Type B pancreatic cell (in vitro differentiated cells): ENCODE measurements around the gene PDCD10. TPM values are rescaled to one million over a fixed set of nuclear protein-coding genes. Genes with fewer than 3 reads are reported as not detected.

Experiments used
- DNase-seq: peaks from one replicate; pipeline ENCODE4 v3.0.0; 2021; ENCODE audit warnings: mixed read lengths; ENCODE audit not compliant: unreplicated experiment; ENCODE audit errors: extremely low spot score
- H3K27ac Mint-ChIP-seq: 2 replicates; pipeline ENCODE4 v1.8.0; 2021; ENCODE audit warnings: mild to moderate bottlenecking, mixed read lengths
- H3K27me3 Mint-ChIP-seq: 2 replicates; pipeline ENCODE4 v1.8.0; 2021; ENCODE audit warnings: mixed read lengths
- H3K36me3 Mint-ChIP-seq: 2 replicates; pipeline ENCODE4 v1.8.0; 2021; ENCODE audit warnings: mixed read lengths
- H3K4me1 Mint-ChIP-seq: one replicate; pipeline ENCODE4 v1.8.0; 2021; ENCODE audit warnings: mixed read lengths; ENCODE audit not compliant: unreplicated experiment
- H3K4me3 Mint-ChIP-seq: 2 replicates; pipeline ENCODE4 v1.8.0; 2021; ENCODE audit warnings: mild to moderate bottlenecking, mixed read lengths
- H3K9me3 Mint-ChIP-seq: 2 replicates; pipeline ENCODE4 v1.8.0; 2021; ENCODE audit warnings: mixed read lengths
- total RNA-seq: library from RNA; stranded (reverse); gene quantifications from 2 replicates; pipeline ENCODE4 v1.2.1, GENCODE V29; 2021; ENCODE audit warnings: low replicate concordance
- TF ChIP-seq, protein P1 (sequence below): fragments of 200-600 bp; sonication (generic); conservative IDR thresholded peaks from 2 replicates; pipeline ENCODE4 v1.5.0; 2021; ENCODE audit warnings: antibody characterized with exemption, mild to moderate bottlenecking

The PDCD10 gene
- total RNA-seq, 1 donor from 2014 or later = 43.3 TPM

DNA sequence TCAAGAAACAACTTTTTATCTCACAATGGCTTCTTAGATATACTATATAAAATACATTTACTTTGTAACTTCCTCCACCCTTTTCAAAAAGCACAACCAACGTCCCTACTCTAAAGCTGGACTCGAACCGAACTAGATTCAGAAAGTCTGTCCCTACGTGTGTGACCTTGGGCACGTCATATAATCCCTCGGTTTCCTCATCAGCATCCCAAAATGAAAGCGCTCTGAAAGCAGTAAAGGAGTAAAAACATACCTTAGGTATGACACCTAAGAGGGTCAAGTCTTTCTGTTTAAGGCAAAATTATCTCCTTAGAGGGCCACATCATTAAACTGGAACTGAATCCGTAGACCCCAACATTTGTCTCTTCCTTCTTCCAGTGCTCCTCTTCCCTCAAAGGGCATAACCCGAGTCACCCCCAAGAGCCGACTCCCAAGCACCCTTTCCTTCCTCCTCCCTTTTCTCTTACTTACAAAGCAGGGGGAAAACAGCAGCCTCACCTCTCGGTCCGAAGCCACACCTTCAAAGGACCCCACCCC is 663 bp downstream of the PDCD10 start:
- TF ChIP-seq, protein P1, sequence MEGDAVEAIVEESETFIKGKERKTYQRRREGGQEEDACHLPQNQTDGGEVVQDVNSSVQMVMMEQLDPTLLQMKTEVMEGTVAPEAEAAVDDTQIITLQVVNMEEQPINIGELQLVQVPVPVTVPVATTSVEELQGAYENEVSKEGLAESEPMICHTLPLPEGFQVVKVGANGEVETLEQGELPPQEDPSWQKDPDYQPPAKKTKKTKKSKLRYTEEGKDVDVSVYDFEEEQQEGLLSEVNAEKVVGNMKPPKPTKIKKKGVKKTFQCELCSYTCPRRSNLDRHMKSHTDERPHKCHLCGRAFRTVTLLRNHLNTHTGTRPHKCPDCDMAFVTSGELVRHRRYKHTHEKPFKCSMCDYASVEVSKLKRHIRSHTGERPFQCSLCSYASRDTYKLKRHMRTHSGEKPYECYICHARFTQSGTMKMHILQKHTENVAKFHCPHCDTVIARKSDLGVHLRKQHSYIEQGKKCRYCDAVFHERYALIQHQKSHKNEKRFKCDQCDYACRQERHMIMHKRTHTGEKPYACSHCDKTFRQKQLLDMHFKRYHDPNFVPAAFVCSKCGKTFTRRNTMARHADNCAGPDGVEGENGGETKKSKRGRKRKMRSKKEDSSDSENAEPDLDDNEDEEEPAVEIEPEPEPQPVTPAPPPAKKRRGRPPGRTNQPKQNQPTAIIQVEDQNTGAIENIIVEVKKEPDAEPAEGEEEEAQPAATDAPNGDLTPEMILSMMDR = no peak
- Mint-ChIP-seq H3K27me3 (peaks cover 16% of the 10 kb centered on the region), H3K4me3 (no peak overlapping the region), H3K36me3 (no peaks in the 10 kb centered on the region), H3K27ac (no peak overlapping the region), H3K9me3 (no peaks in the 10 kb centered on the region), H3K4me1 (peaks cover 16% of the 10 kb centered on the region)
- no peak for DNase-seq

DNA sequence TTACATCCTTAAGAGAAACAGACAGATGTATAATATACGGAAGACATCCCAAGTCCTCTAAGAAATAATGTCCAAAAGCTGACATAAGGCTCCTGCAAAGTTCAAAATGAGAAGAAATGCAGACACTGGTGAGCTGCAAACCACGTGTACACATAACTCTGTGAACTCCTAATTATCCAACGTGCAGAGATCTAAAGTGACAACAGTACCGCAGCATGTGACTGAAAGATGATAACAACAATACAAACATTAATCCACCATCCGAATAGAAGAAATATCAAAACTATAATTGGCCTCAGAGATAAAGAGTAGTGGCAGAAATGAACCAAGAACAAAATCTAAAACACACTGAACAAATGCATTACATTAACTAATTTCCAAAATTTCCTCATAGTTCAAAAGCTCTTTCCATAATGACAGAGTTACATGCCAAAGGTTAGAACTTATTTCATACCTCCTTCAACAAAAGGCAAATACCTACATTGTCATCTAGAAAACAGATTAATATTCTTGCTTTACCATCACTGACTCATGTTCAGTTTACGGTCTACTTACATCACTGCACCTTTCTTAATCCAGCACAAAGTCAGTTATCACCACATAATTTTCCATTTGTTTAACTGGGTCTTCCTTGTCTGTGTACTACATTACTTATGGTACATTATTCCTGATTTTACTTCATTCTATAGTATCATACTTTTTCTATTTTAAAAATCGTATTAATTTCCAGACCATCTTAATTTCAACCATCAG is 2.2 kb downstream of the PDCD10 start:
- peak overlapping the region; percentile 64 for H3K4me3 Mint-ChIP-seq
- peak overlapping the region; percentile 7 for H3K27ac Mint-ChIP-seq
- H3K36me3 Mint-ChIP-seq = no peaks in the 10 kb centered on the region
- H3K4me1 Mint-ChIP-seq = peaks cover 24% of the 10 kb centered on the region
- DNase-seq = no peak
- H3K9me3 Mint-ChIP-seq = no peaks in the 10 kb centered on the region
- TF ChIP-seq, protein P1 = no peak
- peaks cover 9% of the 10 kb centered on the region for H3K27me3 Mint-ChIP-seq

DNA sequence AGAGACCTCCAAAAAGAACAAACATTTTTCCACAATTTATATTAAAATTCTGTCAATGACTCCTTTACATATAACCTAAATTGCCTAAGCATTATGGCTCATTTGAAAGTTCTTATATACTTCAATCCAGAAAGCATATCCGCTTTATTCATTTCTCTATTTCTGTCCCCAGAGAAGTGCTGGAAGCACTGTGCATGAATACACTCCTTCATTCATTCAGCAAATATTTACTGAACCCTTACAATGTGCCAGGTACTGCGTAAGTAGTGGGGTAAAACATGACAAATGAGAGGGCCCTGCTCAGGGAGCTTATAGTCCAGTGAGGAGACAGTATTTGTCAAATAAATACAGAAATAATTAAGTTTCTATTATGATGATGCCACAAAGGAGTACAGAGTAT is 3.3 kb downstream of the PDCD10 start:
- Mint-ChIP-seq H3K36me3 (no peaks in the 10 kb centered on the region), H3K27ac (peak overlapping the region; percentile 9), H3K27me3 (peaks cover 1% of the 10 kb centered on the region), H3K4me3 (peak overlapping the region; percentile 64), H3K9me3 (no peaks in the 10 kb centered on the region), H3K4me1 (peaks cover 25% of the 10 kb centered on the region)
- TF ChIP-seq, protein P1 = no peak
- DNase-seq = no peak

DNA sequence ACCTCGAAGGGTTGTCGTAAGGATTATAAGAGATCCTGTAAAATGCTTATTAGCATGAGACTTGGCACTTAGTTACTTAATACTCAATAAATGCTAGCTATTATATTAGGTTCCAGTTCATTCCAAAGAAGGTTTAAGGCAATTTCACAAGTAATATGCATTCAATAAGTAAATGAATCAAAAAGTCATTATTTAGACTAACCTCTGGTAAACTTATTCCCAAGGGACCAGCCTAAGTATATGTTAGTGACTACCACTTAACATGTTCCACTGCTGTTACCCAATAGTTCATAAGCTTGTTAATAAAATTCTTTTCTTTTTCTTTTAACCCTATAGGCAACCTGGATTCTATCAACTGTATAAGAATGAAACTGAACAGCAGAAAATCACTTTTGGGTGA is 5.1 kb downstream of the PDCD10 start:
- no peak overlapping the region for H3K27ac Mint-ChIP-seq
- TF ChIP-seq, protein P1 = no peak
- no peaks in the 10 kb centered on the region for H3K27me3 Mint-ChIP-seq
- peaks cover 3% of the 10 kb centered on the region for H3K36me3 Mint-ChIP-seq
- no peak for DNase-seq
- H3K4me3 Mint-ChIP-seq = no peak overlapping the region
- no peaks in the 10 kb centered on the region for H3K9me3 Mint-ChIP-seq
- peaks cover 25% of the 10 kb centered on the region for H3K4me1 Mint-ChIP-seq

DNA sequence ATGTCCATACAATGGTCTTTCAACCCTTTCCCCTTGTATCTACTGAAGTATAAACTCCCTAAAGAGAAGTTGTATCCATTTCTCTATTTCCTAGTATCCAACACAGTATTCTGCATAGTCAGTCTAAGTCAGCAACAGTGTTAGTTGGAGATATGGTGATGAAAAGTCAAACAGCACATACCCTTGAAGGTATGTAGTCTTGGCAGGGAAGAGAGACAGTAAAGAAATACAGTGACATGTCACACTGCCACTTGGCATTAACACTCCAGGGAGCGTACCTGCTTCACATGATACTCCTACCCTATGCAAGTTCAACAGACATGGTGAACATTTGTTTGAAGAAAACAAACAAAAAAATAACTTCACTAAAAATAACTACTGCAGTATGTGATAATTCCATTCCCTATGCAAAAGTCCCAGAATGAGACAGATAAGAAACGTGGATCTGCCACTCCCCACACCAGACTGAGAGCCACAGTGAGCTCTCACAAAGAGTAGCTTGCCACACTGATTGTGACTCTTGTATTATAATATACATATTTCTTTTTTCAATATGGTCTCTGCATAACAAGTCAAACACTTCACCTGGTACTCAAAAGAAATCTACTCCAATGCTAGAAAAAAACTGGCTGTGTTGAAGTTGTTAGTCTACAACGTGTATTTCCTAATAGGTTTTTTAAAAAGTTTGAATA is 5.9 kb downstream of the PDCD10 start:
- no peak for DNase-seq
- H3K36me3 Mint-ChIP-seq = peaks cover 3% of the 10 kb centered on the region
- no peak overlapping the region for H3K27ac Mint-ChIP-seq
- no peaks in the 10 kb centered on the region for H3K9me3 Mint-ChIP-seq
- no peaks in the 10 kb centered on the region for H3K27me3 Mint-ChIP-seq
- TF ChIP-seq, protein P1 = no peak
- peaks cover 29% of the 10 kb centered on the region for H3K4me1 Mint-ChIP-seq
- H3K4me3 Mint-ChIP-seq = no peak overlapping the region
